HG02610 (cell line): ENCODE data around the gene PRM3.

Experiments used
- ATAC-seq: cut with Tn5 transposase; IDR thresholded peaks from one replicate; pipeline ENCODE4 v1.9.1; 2021; ENCODE audit warnings: mild to moderate bottlenecking, moderate library complexity; ENCODE audit not compliant: unreplicated experiment

Gene PRM3

GRCh38 chr16:11229432-11229831 lies 44.0 kb downstream of the PRM3 start:
- no peak for ATAC-seq

- no peak for ATAC-seq
Observed at GRCh38 chr16:11225677-11226549, 47.5 kb downstream of the PRM3 start.

- ATAC-seq = peak; percentile 85
Observed at GRCh38 chr16:11224894-11225676, 48.3 kb downstream of the PRM3 start.

- peak; percentile 49 for ATAC-seq
Observed at GRCh38 chr16:11224096-11224893, 49.1 kb downstream of the PRM3 start.
